ENCODE measurements around the gene MYRF. TPM values are rescaled to one million over a fixed set of nuclear protein-coding genes. Genes with fewer than 3 reads are reported as not detected.

MYRF gene
- total and polyA plus RNA-seq, 9 of the 15 experiments (the other 6 are each of a cell fraction or from before 2014, with no cell fraction given) = 2.3 to 25.8 (median 7.1) TPM

- peak in 1 of 2 experiments; percentile 38; a peak in 1 of 4 replicates for TF ChIP-seq ZMIZ1 (IDR thresholded peaks at IDR 0.05; ENCODE audit: low read depth in 2 of 2, low read length in 2 of 2)
- peak in 1 of 2 experiments; percentile 83; a peak in 2 of 4 replicates for TF ChIP-seq MAZ (CRISPR knock-in tag; conservative IDR thresholded peaks at IDR 0.05 in 1 of 2, IDR thresholded peaks at IDR 0.05 in 1 of 2)
- TF ChIP-seq ZNF124 (CRISPR knock-in tag; IDR thresholded peaks at IDR 0.05) = no peak
- TF ChIP-seq ZNF280B (CRISPR knock-in tag; IDR thresholded peaks at IDR 0.05) = no peak
- TF ChIP-seq GABPB1 (CRISPR knock-in tag; IDR thresholded peaks at IDR 0.05) = peak; percentile 98
- TF ChIP-seq HMGN3 (IDR thresholded peaks at IDR 0.05; ENCODE audit: borderline replicate concordance, extremely low read depth, insufficient read length, low read depth, low read length) = peak; percentile 48
- TF ChIP-seq EGR1 (conservative IDR thresholded peaks at IDR 0.05) = 0 out of 2 replicates have a peak, but pooled peaks have one; percentile 55
- TF ChIP-seq ZNF609 (CRISPR knock-in tag; IDR thresholded peaks at IDR 0.05; ENCODE audit: borderline replicate concordance) = peak; percentile 93
- no peak for TF ChIP-seq FOXK1 (CRISPR knock-in tag; IDR thresholded peaks at IDR 0.05; ENCODE audit: borderline replicate concordance)
- TF ChIP-seq YBX1 (IDR thresholded peaks at IDR 0.05) = no peak
- no peak for TF ChIP-seq ZNF133 (CRISPR knock-in tag; IDR thresholded peaks at IDR 0.05)
- TF ChIP-seq DDX20 (tag; IDR thresholded peaks at IDR 0.05; ENCODE audit: low read depth) = no peak
- TF ChIP-seq SNRNP70 (optimal IDR thresholded peaks at IDR 0.05; ENCODE audit: low read depth, low read length) = no peak
- peak; percentile 96 for TF ChIP-seq ELF1 (tag; IDR thresholded peaks at IDR 0.05)
Measured at GRCh38 chr11:61792310-61793082, 40.1 kb downstream of the MYRF start, which contains the start of the genes FEN1 and TMEM258 (continued).

Data from K562 (cell line).